ENCODE measurements around the gene ANKRD28.

Gene ANKRD28

GRCh38 chr3:15708882-15709677 lies 88.7 kb downstream of the ANKRD28 start:
- intact Hi-C loops (cut with DNase I; ENCODE audit: low total_unique reads): no loop called here
- no peaks in the 10 kb centered on the region for H3K27me3 ChIP-seq
- peaks cover 36 to 78% (median 49%) of the 10 kb centered on the region in 3 donors for H3K36me3 ChIP-seq
- no peak overlapping the region for H3K27ac ChIP-seq
- no peak overlapping the region for H3K4me3 ChIP-seq
- no peaks in the 10 kb centered on the region for H3K9me3 ChIP-seq
- DNase-seq: no peak
- no peaks in the 10 kb centered on the region for H3K4me1 ChIP-seq
- no peak for TF ChIP-seq CTCF (IDR thresholded peaks at IDR 0.05)

GRCh38 chr3:15707779-15708178 lies 90.0 kb downstream of the ANKRD28 start:
- Histone ChIP-seq H3K4me1 (no peaks in the 10 kb centered on the region), H3K27ac (no peak overlapping the region), H3K36me3 (peaks cover 34 to 71% (median 50%) of the 10 kb centered on the region in 3 donors), H3K27me3 (no peaks in the 10 kb centered on the region), H3K9me3 (no peaks in the 10 kb centered on the region), H3K4me3 (no peak overlapping the region)
- DNase-seq: no peak
- TF ChIP-seq CTCF (IDR thresholded peaks at IDR 0.05): no peak
- intact Hi-C loops (cut with DNase I; ENCODE audit: low total_unique reads): no loop called here

- no peaks in the 10 kb centered on the region for H3K4me1 ChIP-seq
- no peak overlapping the region for H3K4me3 ChIP-seq
- peaks cover 22 to 31% (median 25%) of the 10 kb centered on the region in 3 donors for H3K36me3 ChIP-seq
- no peak for TF ChIP-seq CTCF (IDR thresholded peaks at IDR 0.05)
- no peaks in the 10 kb centered on the region for H3K27me3 ChIP-seq
- intact Hi-C loops (cut with DNase I; ENCODE audit: low total_unique reads): no loop called here
- DNase-seq: no peak
- H3K27ac ChIP-seq: no peak overlapping the region
- H3K9me3 ChIP-seq: no peaks in the 10 kb centered on the region
Observed at GRCh38 chr3:15703346-15703745, 94.4 kb downstream of the ANKRD28 start.

- no peak for TF ChIP-seq CTCF (IDR thresholded peaks at IDR 0.05)
- no peak overlapping the region for H3K4me3 ChIP-seq
- H3K9me3 ChIP-seq: no peaks in the 10 kb centered on the region
- H3K4me1 ChIP-seq: no peaks in the 10 kb centered on the region
- no peak overlapping the region for H3K27ac ChIP-seq
- intact Hi-C loops (cut with DNase I; ENCODE audit: low total_unique reads): no loop called here
- no peak for DNase-seq
- peaks cover 17 to 61% (median 21%) of the 10 kb centered on the region in 3 donors for H3K36me3 ChIP-seq
- H3K27me3 ChIP-seq: no peaks in the 10 kb centered on the region
Observed at GRCh38 chr3:15694628-15695027, 103.2 kb downstream of the ANKRD28 start.

- Histone ChIP-seq H3K4me1 (no peaks in the 10 kb centered on the region), H3K9me3 (no peaks in the 10 kb centered on the region), H3K27ac (no peak overlapping the region), H3K4me3 (no peak overlapping the region), H3K27me3 (no peaks in the 10 kb centered on the region), H3K36me3 (peaks cover 28 to 74% (median 33%) of the 10 kb centered on the region in 3 donors)
- no peak for DNase-seq
- intact Hi-C loops (cut with DNase I; ENCODE audit: low total_unique reads): no loop called here
- TF ChIP-seq CTCF (IDR thresholded peaks at IDR 0.05): no peak
Observed at GRCh38 chr3:15693355-15693754, 104.4 kb downstream of the ANKRD28 start.

All from tibial artery (tissue), 4 donors.